Dedifferentiated amniotic fluid mesenchymal stem cell (primary cell): ENCODE results near the gene SESN1.
"Not testable (repeated sequence)": the region's sequence is repeated elsewhere in the genome, so short reads cannot be mapped to it uniquely, and the experiment has no call there.

Experiments
- DNase-seq: peaks from one replicate; pipeline ENCODE4 v3.0.0-alpha.2; 2016; ENCODE audit errors: extremely low spot score

SESN1 gene

GRCh38 chr6:109001291-109001894 is 93.3 kb downstream of the SESN1 start:
- no peak for DNase-seq

GRCh38 chr6:109000289-109000688 is 94.4 kb downstream of the SESN1 start:
- no peak for DNase-seq

GRCh38 chr6:108999428-108999827 is 95.2 kb downstream of the SESN1 start:
- no peak for DNase-seq

- DNase-seq, result no peak
Observed at GRCh38 chr6:108998485-108998884, 96.2 kb downstream of the SESN1 start.

- no peak for DNase-seq
Observed at GRCh38 chr6:108996208-108996607, 98.4 kb downstream of the SESN1 start.

GRCh38 chr6:108995296-108995695 is 99.3 kb downstream of the SESN1 start:
- DNase-seq, result no peak

- no peak for DNase-seq
Observed at GRCh38 chr6:108993876-108994275, 100.8 kb downstream of the SESN1 start.

- DNase-seq, result no peak
Observed at GRCh38 chr6:108989700-108990099, 104.9 kb downstream of the SESN1 start.

- no peak for DNase-seq
Observed at GRCh38 chr6:108988765-108989164, 105.9 kb downstream of the SESN1 start.

GRCh38 chr6:108988296-108988695 is 106.3 kb downstream of the SESN1 start:
- no peak for DNase-seq

GRCh38 chr6:108987156-108987555 is 107.5 kb downstream of the SESN1 start:
- no peak for DNase-seq

- no peak for DNase-seq
Observed at GRCh38 chr6:108985301-108985700, 109.3 kb downstream of the SESN1 start.

GRCh38 chr6:108983151-108983550 is 111.5 kb downstream of the SESN1 start:
- DNase-seq, result no peak

GRCh38 chr6:108982154-108983113 is 112.2 kb downstream of the SESN1 start:
- no peak for DNase-seq

GRCh38 chr6:108978638-108979037 is 116.0 kb downstream of the SESN1 start:
- DNase-seq, result not testable (repeated sequence)

- DNase-seq, result no peak
Observed at GRCh38 chr6:108974201-108974600, 120.4 kb downstream of the SESN1 start.

- no peak for DNase-seq
Observed at GRCh38 chr6:108969776-108970175, 124.9 kb downstream of the SESN1 start.

GRCh38 chr6:108968325-108969316 is 126.0 kb downstream of the SESN1 start:
- no peak for DNase-seq

- DNase-seq, result no peak
Observed at GRCh38 chr6:108966855-108967755, 127.5 kb downstream of the SESN1 start.

- no peak for DNase-seq
Observed at GRCh38 chr6:108966251-108966650, 128.4 kb downstream of the SESN1 start.

- no peak for DNase-seq
Observed at GRCh38 chr6:108961985-108962384, 132.7 kb downstream of the SESN1 start.
